Breast epithelium (tissue), 3 donors: ENCODE results near the gene TMEM143.

Experiments
- POLR2A ChIP-seq: fragments of 450-650 bp; IDR thresholded peaks from one replicate; pipeline ENCODE4 v1.6.1; 2016; ENCODE audit warnings: antibody characterized with exemption, mild to moderate bottlenecking, moderate library complexity
- TF ChIP-seq, protein P1 (sequence below), 3 donors: fragments of 450-650 bp; IDR thresholded peaks; one replicate each; pipeline ENCODE4 v1.5.1; 2016 to 2017; ENCODE audit warnings: antibody characterized with exemption in 3 of 3, mild to moderate bottlenecking in 3 of 3, moderate library complexity in 3 of 3

DNA sequence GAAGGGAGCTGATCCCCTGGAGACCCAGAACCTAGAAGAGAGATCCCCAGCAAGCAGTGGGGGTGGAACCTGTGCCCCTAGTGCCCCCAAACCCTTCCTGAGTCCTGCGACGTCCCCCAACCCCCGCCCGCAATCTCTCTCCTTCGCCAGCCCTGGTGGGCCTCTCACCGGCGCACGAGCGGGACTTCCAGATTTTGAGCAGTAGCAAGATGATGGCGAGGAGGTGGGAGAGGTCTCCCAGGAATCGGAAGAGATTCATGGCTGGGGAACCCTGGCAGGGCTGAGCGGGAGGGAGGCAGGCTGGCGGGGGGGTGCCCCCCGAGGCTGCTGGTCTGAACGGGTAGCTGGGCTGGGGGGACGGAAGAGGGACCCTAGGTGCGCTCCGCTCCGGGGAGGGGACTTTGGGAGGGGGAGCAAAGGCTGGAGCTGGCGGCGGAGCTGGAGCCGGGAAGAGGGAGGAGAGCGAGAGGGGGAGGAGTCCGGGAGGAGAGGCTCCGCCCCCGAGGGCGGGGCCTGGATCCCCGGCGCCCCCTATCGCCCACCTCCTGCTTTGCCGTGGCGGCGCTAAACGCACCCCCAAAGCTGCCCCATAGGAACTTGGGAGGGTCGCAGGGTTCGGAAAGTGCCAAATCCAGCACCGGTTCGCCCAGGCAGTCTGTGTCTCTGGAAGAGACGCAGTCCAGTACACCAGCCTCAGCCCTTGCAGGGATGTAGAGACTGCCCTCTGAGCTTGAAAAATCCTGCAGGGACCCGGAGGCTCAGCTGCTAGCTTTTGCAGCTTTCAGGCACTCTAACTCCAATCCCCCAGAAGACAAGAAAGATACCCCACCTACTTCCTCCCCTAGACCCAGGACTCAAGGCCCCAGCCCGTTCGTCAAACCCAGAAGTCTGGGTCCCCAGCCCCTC, 27.6 kb upstream of the TMEM143 start, which contains the start of gene KDELR1:
- TF ChIP-seq, protein P1, sequence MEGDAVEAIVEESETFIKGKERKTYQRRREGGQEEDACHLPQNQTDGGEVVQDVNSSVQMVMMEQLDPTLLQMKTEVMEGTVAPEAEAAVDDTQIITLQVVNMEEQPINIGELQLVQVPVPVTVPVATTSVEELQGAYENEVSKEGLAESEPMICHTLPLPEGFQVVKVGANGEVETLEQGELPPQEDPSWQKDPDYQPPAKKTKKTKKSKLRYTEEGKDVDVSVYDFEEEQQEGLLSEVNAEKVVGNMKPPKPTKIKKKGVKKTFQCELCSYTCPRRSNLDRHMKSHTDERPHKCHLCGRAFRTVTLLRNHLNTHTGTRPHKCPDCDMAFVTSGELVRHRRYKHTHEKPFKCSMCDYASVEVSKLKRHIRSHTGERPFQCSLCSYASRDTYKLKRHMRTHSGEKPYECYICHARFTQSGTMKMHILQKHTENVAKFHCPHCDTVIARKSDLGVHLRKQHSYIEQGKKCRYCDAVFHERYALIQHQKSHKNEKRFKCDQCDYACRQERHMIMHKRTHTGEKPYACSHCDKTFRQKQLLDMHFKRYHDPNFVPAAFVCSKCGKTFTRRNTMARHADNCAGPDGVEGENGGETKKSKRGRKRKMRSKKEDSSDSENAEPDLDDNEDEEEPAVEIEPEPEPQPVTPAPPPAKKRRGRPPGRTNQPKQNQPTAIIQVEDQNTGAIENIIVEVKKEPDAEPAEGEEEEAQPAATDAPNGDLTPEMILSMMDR (IDR thresholded peaks at IDR 0.05) = peak; percentile 63 to 82 (median 74)
- peak; percentile 50 for TF ChIP-seq POLR2A
